GM19452 (cell line): Measurements from ENCODE around the gene GRIK3.

ENCODE experiments used
- ATAC-seq: cut with Tn5 transposase; IDR thresholded peaks from one replicate; pipeline ENCODE4 v1.9.1; 2021; ENCODE audit not compliant: unreplicated experiment

GRIK3 gene

GRCh38 chr1:36835696-36836095 is 198.6 kb downstream of the GRIK3 start:
- ATAC-seq = no peak

- ATAC-seq = no peak
Observed at GRCh38 chr1:36835017-36835695, 199.2 kb downstream of the GRIK3 start.

GRCh38 chr1:36834586-36834985 is 199.7 kb downstream of the GRIK3 start:
- no peak for ATAC-seq

- no peak for ATAC-seq
Observed at GRCh38 chr1:36831186-36831810, 203.0 kb downstream of the GRIK3 start.

GRCh38 chr1:36829961-36830360 is 204.4 kb downstream of the GRIK3 start:
- no peak for ATAC-seq

- no peak for ATAC-seq
Observed at GRCh38 chr1:36829066-36829465, 205.2 kb downstream of the GRIK3 start.

- no peak for ATAC-seq
Observed at GRCh38 chr1:36825226-36825625, 209.1 kb downstream of the GRIK3 start.

GRCh38 chr1:36824390-36824861 is 209.9 kb downstream of the GRIK3 start:
- no peak for ATAC-seq

- no peak for ATAC-seq
Observed at GRCh38 chr1:36822648-36823047, 211.7 kb downstream of the GRIK3 start.

GRCh38 chr1:36821386-36821785 is 212.9 kb downstream of the GRIK3 start:
- ATAC-seq = no peak

GRCh38 chr1:36818771-36819170 is 215.5 kb downstream of the GRIK3 start:
- ATAC-seq = no peak

GRCh38 chr1:36816348-36816747 is 218.0 kb downstream of the GRIK3 start:
- ATAC-seq = no peak

GRCh38 chr1:36814774-36815173 is 219.5 kb downstream of the GRIK3 start:
- no peak for ATAC-seq

GRCh38 chr1:36814083-36814482 is 220.2 kb downstream of the GRIK3 start:
- ATAC-seq = no peak

- ATAC-seq = no peak
Observed at GRCh38 chr1:36807262-36807661, 227.1 kb downstream of the GRIK3 start.

- ATAC-seq = no peak
Observed at GRCh38 chr1:36805979-36806640, 228.2 kb downstream of the GRIK3 start.

GRCh38 chr1:36804669-36805314 is 229.5 kb downstream of the GRIK3 start:
- no peak for ATAC-seq

GRCh38 chr1:36803868-36804570 is 230.3 kb downstream of the GRIK3 start:
- ATAC-seq = no peak

GRCh38 chr1:36802018-36802417 is 232.3 kb downstream of the GRIK3 start:
- no peak for ATAC-seq

GRCh38 chr1:36797761-36798160 is 236.6 kb downstream of the GRIK3 start:
- ATAC-seq = no peak

- no peak for ATAC-seq
Observed at GRCh38 chr1:36796733-36797132, 237.6 kb downstream of the GRIK3 start.
